ENCODE measurements around the gene EPN2. TPM values are rescaled to one million over a fixed set of nuclear protein-coding genes. Genes with fewer than 3 reads are reported as not detected.

The EPN2 gene
- total and polyA plus RNA-seq, 2 experiments from 2014 or later, result 34.0 to 149 TPM

DNA sequence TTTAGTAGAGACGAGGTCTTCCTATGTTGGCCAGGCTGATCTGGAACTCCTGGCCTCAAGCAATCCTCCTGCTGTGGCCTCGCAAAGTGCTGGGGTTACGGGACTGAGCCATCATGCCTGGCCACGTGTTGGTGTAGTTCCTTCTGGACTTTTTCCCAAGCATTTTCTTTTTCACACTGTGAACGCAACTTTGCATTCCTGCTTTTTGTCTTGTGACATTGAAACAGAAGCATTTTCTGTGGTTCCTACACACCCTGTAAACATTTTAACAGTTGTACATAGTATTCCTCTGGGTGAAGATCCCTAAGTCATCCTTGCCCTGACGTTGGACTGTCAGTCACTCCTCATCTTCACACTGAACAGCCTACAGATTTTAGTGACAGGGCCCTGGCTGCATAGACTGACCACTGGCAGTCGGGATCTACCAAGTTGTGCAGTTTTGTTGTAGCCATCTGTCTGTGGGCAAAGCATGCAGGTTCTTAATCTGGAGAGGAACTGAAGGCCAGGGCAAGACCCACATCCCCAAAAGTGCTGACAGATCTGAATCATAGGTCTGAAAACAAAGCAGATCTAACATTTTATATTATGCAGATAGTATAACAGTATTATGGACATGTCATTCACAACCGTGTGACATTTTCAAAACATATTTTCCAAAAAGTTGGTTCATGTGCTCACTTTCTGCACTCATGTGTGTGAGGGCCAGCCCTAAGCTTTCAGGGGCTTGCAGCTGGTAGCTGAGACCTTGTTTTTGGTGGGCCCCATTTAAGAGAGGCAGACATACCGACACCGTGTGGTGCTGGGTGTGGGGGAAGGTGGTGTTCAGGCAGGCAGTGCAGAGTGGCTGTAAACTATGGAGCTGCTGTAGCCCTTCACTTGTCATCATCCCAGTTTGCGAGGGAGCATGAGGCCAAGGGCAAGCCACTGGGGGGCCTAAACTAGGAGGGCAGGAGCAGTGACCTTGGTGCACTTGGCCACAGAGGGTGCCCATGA is 59.9 kb downstream of the EPN2 start:
- Histone ChIP-seq H2AFZ (no peak overlapping the region), H4K20me1 (replicated peaks; ENCODE audit: insufficient read depth) (peaks cover 24% of the 10 kb centered on the region), H3K36me3 (ENCODE audit: insufficient read depth) (no peaks in the 10 kb centered on the region), H3K9me2 (ENCODE audit: insufficient read depth) (no peaks in the 10 kb centered on the region), H3K27ac (ENCODE audit: low read depth) (no peak overlapping the region; the same call in 1 of the 2 replicates), H3K27me3 (ENCODE audit: insufficient read depth) (no peaks in the 10 kb centered on the region), H3K4me3 (no peak overlapping the region), H3K4me2 (no peak overlapping the region), H3F3A (replicated peaks; ENCODE audit: low read depth) (no peaks in the 10 kb centered on the region), H3K79me2 (replicated peaks; ENCODE audit: insufficient read depth) (peaks cover 12% of the 10 kb centered on the region), H3K4me1 (ENCODE audit: insufficient read depth) (no peaks in the 10 kb centered on the region; the same call in 1 of the 2 replicates)
- Mint-ChIP-seq H3K4me1 (peaks cover 17% of the 10 kb centered on the region), H3K36me3 (ENCODE audit: low read depth) (no peaks in the 10 kb centered on the region; the same call in 2 of the 3 replicates), H3K27ac (peak overlapping the region; percentile 66; the same call in 1 of the 2 replicates), H3K27me3 (ENCODE audit: insufficient read depth, low read depth, poor library complexity) (peaks cover 6% of the 10 kb centered on the region), H3K4me3 (no peak overlapping the region), H3K9me3 (no peaks in the 10 kb centered on the region)
- TF ChIP-seq, protein P1, sequence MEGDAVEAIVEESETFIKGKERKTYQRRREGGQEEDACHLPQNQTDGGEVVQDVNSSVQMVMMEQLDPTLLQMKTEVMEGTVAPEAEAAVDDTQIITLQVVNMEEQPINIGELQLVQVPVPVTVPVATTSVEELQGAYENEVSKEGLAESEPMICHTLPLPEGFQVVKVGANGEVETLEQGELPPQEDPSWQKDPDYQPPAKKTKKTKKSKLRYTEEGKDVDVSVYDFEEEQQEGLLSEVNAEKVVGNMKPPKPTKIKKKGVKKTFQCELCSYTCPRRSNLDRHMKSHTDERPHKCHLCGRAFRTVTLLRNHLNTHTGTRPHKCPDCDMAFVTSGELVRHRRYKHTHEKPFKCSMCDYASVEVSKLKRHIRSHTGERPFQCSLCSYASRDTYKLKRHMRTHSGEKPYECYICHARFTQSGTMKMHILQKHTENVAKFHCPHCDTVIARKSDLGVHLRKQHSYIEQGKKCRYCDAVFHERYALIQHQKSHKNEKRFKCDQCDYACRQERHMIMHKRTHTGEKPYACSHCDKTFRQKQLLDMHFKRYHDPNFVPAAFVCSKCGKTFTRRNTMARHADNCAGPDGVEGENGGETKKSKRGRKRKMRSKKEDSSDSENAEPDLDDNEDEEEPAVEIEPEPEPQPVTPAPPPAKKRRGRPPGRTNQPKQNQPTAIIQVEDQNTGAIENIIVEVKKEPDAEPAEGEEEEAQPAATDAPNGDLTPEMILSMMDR (conservative IDR thresholded peaks at IDR 0.05; ENCODE audit: low read depth in 2 of 2), result no peak
- TF ChIP-seq STAT1 (IDR thresholded peaks at IDR 0.05; ENCODE audit: unreplicated experiment) (no peak), ZNF331 (CRISPR knock-in tag; IDR thresholded peaks at IDR 0.05; ENCODE audit: low read depth) (no peak), EZH2phosphoT487 (IDR thresholded peaks at IDR 0.05; ENCODE audit: unreplicated experiment) (no peak), POLR2AphosphoS5 (IDR thresholded peaks at IDR 0.05; ENCODE audit: low read depth) (no peak)
- ATAC-seq, result no peak
- DNase-seq (ENCODE audit: low spot score), result no peak

DNA sequence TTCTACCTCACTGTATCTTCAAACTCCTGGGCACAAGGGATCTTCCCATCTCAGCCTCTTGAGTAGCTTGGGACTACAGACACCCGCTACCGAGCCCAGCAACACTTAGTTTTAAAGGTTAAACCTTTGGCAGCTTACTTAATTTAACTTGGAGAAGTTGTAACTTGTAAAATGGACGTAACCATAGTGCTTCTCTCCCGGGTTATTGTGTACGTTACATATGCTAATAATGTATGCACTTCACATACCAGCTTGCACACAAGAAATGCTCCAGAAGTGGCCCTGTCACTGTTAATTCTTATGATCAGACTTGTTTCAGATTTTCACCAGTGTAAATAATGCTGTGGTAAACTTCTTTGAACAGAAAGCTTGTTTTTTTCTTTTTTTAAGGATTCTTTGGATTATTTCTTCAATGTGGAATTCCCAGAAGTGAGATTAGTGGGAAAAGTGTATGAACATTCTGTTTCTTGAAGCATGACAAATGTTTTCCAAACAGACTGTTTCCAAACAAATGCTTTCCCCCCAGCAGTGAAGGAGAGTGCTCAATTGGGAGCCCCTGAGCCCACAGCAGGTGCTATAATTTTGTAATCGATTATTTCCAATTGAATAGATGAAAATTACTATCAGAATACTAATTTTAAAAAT is 61.5 kb downstream of the EPN2 start:
- Histone ChIP-seq H3K27ac (ENCODE audit: low read depth) (0 out of 2 replicates have a peak overlapping the region, but pooled peaks have one; percentile 26), H4K20me1 (replicated peaks; ENCODE audit: insufficient read depth) (peaks cover 17% of the 10 kb centered on the region), H3K4me2 (no peak overlapping the region)
- TF ChIP-seq EZH2 (IDR thresholded peaks at IDR 0.05; ENCODE audit: low read depth, unreplicated experiment) (no peak), CREB1 (CRISPR knock-in tag; IDR thresholded peaks at IDR 0.05; ENCODE audit: low read depth) (no peak), EZH2phosphoT487 (IDR thresholded peaks at IDR 0.05; ENCODE audit: unreplicated experiment) (no peak), JUNB (IDR thresholded peaks at IDR 0.05; ENCODE audit: unreplicated experiment) (no peak), POLR2AphosphoS5 (IDR thresholded peaks at IDR 0.05; ENCODE audit: low read depth) (no peak), STAT1 (IDR thresholded peaks at IDR 0.05; ENCODE audit: unreplicated experiment) (no peak), ZNF114 (CRISPR knock-in tag; IDR thresholded peaks at IDR 0.05) (no peak)
- TF ChIP-seq, protein P1 (conservative IDR thresholded peaks at IDR 0.05; ENCODE audit: low read depth in 2 of 2), result no peak
- TF ChIP-seq, protein P2, sequence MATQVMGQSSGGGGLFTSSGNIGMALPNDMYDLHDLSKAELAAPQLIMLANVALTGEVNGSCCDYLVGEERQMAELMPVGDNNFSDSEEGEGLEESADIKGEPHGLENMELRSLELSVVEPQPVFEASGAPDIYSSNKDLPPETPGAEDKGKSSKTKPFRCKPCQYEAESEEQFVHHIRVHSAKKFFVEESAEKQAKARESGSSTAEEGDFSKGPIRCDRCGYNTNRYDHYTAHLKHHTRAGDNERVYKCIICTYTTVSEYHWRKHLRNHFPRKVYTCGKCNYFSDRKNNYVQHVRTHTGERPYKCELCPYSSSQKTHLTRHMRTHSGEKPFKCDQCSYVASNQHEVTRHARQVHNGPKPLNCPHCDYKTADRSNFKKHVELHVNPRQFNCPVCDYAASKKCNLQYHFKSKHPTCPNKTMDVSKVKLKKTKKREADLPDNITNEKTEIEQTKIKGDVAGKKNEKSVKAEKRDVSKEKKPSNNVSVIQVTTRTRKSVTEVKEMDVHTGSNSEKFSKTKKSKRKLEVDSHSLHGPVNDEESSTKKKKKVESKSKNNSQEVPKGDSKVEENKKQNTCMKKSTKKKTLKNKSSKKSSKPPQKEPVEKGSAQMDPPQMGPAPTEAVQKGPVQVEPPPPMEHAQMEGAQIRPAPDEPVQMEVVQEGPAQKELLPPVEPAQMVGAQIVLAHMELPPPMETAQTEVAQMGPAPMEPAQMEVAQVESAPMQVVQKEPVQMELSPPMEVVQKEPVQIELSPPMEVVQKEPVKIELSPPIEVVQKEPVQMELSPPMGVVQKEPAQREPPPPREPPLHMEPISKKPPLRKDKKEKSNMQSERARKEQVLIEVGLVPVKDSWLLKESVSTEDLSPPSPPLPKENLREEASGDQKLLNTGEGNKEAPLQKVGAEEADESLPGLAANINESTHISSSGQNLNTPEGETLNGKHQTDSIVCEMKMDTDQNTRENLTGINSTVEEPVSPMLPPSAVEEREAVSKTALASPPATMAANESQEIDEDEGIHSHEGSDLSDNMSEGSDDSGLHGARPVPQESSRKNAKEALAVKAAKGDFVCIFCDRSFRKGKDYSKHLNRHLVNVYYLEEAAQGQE (IDR thresholded peaks at IDR 0.05; ENCODE audit: unreplicated experiment), result no peak

More for the DNA sequence above, 61.5 kb downstream of the EPN2 start:
- Histone ChIP-seq H3K79me2 (replicated peaks; ENCODE audit: insufficient read depth) (peaks cover 18% of the 10 kb centered on the region), H3F3A (replicated peaks; ENCODE audit: low read depth) (no peaks in the 10 kb centered on the region), H3K9me2 (ENCODE audit: insufficient read depth) (no peaks in the 10 kb centered on the region), H3K27me3 (ENCODE audit: insufficient read depth) (no peaks in the 10 kb centered on the region), H3K36me3 (ENCODE audit: insufficient read depth) (no peaks in the 10 kb centered on the region), H3K4me1 (ENCODE audit: insufficient read depth) (no peaks in the 10 kb centered on the region; the same call in 1 of the 2 replicates), H2AFZ (no peak overlapping the region), H3K4me3 (no peak overlapping the region)
- DNase-seq (ENCODE audit: low spot score) (no peak), ATAC-seq (no peak)
- Mint-ChIP-seq H3K9me3 (no peaks in the 10 kb centered on the region), H3K4me1 (peaks cover 17% of the 10 kb centered on the region), H3K27me3 (ENCODE audit: insufficient read depth, low read depth, poor library complexity) (peaks cover 10% of the 10 kb centered on the region), H3K27ac (no peak overlapping the region), H3K4me3 (no peak overlapping the region), H3K36me3 (ENCODE audit: low read depth) (no peaks in the 10 kb centered on the region; the same call in 1 of the 3 replicates)
